Measurements from ENCODE around the gene GOLGA6L2. TPM values are rescaled to one million over a fixed set of nuclear protein-coding genes. Genes with fewer than 3 reads are reported as not detected.
A peak's percentile ranks its signal among the peaks of the same experiment; 100 is the strongest.

The GOLGA6L2 gene
- total and polyA plus RNA-seq, 2 of the 13 experiments (the other 11 are each of a cell fraction or from before 2014, with no cell fraction given) = not detected

GRCh38 chr15:23422946-23423708 lies 23.9 kb downstream of the GOLGA6L2 start (continued):
- TF ChIP-seq ZNF687 (CRISPR knock-in tag; IDR thresholded peaks at IDR 0.05) (no peak), ZNF468 (CRISPR knock-in tag; IDR thresholded peaks at IDR 0.05) (no peak), ZFX (CRISPR knock-in tag; IDR thresholded peaks at IDR 0.05; ENCODE audit: low read depth) (0 out of 2 replicates have a peak, but pooled peaks have one; percentile 26), IRF2 (CRISPR knock-in tag; IDR thresholded peaks at IDR 0.05) (no peak), NFIC (IDR thresholded peaks at IDR 0.05; ENCODE audit: low read length) (no peak), KDM1A (CRISPR knock-in tag; IDR thresholded peaks at IDR 0.05) (peak; percentile 85), ZZZ3 (CRISPR knock-in tag; IDR thresholded peaks at IDR 0.05; ENCODE audit: borderline replicate concordance) (no peak), SOX5 (CRISPR knock-in tag; IDR thresholded peaks at IDR 0.05; ENCODE audit: borderline replicate concordance) (peak; percentile 41; the same call in 1 of the 2 replicates), ZNF788 (CRISPR knock-in tag; IDR thresholded peaks at IDR 0.05; ENCODE audit: borderline replicate concordance) (no peak), ZNF337 (CRISPR knock-in tag; IDR thresholded peaks at IDR 0.05; ENCODE audit: borderline replicate concordance, low read depth) (no peak), PLRG1 (conservative IDR thresholded peaks at IDR 0.05) (no peak), ZNF644 (CRISPR knock-in tag; IDR thresholded peaks at IDR 0.05; ENCODE audit: low read depth) (peak; percentile 50; the same call in 1 of the 2 replicates), ZNF709 (CRISPR knock-in tag; IDR thresholded peaks at IDR 0.05) (no peak), AGO2 (optimal IDR thresholded peaks at IDR 0.05; ENCODE audit: low read depth, low read length) (no peak), E2F2 (CRISPR knock-in tag; IDR thresholded peaks at IDR 0.05; ENCODE audit: borderline replicate concordance) (no peak), TRIM24 (CRISPR knock-in tag; IDR thresholded peaks at IDR 0.05) (no peak), RNF219 (CRISPR knock-in tag; IDR thresholded peaks at IDR 0.05) (no peak), JUN (CRISPR knock-in tag; IDR thresholded peaks at IDR 0.05) (peak; percentile 92), SPEN (CRISPR knock-in tag; IDR thresholded peaks at IDR 0.05; ENCODE audit: low read depth) (no peak)
- TF ChIP-seq, protein P1, sequence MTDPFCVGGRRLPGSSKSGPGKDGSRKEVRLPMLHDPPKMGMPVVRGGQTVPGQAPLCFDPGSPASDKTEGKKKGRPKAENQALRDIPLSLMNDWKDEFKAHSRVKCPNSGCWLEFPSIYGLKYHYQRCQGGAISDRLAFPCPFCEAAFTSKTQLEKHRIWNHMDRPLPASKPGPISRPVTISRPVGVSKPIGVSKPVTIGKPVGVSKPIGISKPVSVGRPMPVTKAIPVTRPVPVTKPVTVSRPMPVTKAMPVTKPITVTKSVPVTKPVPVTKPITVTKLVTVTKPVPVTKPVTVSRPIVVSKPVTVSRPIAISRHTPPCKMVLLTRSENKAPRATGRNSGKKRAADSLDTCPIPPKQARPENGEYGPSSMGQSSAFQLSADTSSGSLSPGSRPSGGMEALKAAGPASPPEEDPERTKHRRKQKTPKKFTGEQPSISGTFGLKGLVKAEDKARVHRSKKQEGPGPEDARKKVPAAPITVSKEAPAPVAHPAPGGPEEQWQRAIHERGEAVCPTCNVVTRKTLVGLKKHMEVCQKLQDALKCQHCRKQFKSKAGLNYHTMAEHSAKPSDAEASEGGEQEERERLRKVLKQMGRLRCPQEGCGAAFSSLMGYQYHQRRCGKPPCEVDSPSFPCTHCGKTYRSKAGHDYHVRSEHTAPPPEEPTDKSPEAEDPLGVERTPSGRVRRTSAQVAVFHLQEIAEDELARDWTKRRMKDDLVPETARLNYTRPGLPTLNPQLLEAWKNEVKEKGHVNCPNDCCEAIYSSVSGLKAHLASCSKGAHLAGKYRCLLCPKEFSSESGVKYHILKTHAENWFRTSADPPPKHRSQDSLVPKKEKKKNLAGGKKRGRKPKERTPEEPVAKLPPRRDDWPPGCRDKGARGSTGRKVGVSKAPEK (CRISPR knock-in tag; IDR thresholded peaks at IDR 0.05; ENCODE audit: borderline replicate concordance) = no peak

Measured in HepG2 (cell line).